ENCODE measurements around the gene PRDM16.

GRCh38 chr1:3417934-3418333, 348.9 kb downstream of the PRDM16 start:
- TF ChIP-seq POLR2A (IDR thresholded peaks at IDR 0.05) (no peak), CTCF (IDR thresholded peaks at IDR 0.05) (no peak), EP300 (IDR thresholded peaks at IDR 0.05) (no peak)
